Keratinocyte (primary cell): ENCODE measurements around the gene TICRR. TPM values are rescaled to one million over a fixed set of nuclear protein-coding genes. Genes with fewer than 3 reads are reported as not detected.

Source experiments
- DNase-seq: peaks from one replicate; pipeline ENCODE4 v3.0.0-alpha.2; 2011; ENCODE audit warnings: low read depth, missing footprints, low spot score
- FAIRE-seq: peaks from 2 replicates; lab custom pipeline; 2011; peaks lifted over from hg19 to GRCh38; lab: Jason Lieb, UNC
- H2AFZ ChIP-seq: 2 replicates; pipeline ENCODE4 v1.6.0; 2012; ENCODE audit warnings: low read length, control low read depth, inconsistent platforms; ENCODE audit not compliant: control insufficient read depth
- H3K27ac ChIP-seq: 2 replicates; pipeline ENCODE4 v1.5.1; 2011; ENCODE audit warnings: low read length; ENCODE audit not compliant: control insufficient read depth, insufficient read depth
- H3K27me3 ChIP-seq: 3 replicates; pipeline ENCODE4 v1.6.0; 2011; ENCODE audit warnings: low read length; ENCODE audit not compliant: control insufficient read depth, insufficient read depth; ENCODE audit errors: extremely low read depth
- H3K36me3 ChIP-seq, 2 experiments: 2 replicates in 1 of 2; 3 replicates in 1 of 2; pipeline ENCODE4 v1.5.1; 2011; ENCODE audit warnings: low read length in 2 of 2, mild to moderate bottlenecking in 1 of 2; ENCODE audit not compliant: control insufficient read depth in 2 of 2, insufficient read depth in 2 of 2; ENCODE audit errors: extremely low read depth in 1 of 2
- H3K4me1 ChIP-seq: 3 replicates; pipeline ENCODE4 v1.5.1; 2011; ENCODE audit warnings: low read length; ENCODE audit not compliant: control insufficient read depth, insufficient read depth; ENCODE audit errors: extremely low read depth
- H3K4me2 ChIP-seq: 3 replicates; pipeline ENCODE4 v1.6.0; 2011; ENCODE audit warnings: low read depth, low read length; ENCODE audit not compliant: control insufficient read depth, insufficient read depth; ENCODE audit errors: extremely low read depth
- H3K4me3 ChIP-seq, 3 experiments: fragments of 200-600 bp in 1 of 3; sonication (generic) in 1 of 3; 2 replicates in 2 of 3; 3 replicates in 1 of 3; pipeline ENCODE4 v1.5.1; 2011 to 2016; ENCODE audit warnings: low read length in 3 of 3, mild to moderate bottlenecking in 3 of 3, control low read depth in 2 of 3, inconsistent platforms in 1 of 3, low read depth in 1 of 3, mixed read lengths in 1 of 3, mixed run types in 1 of 3, moderate library complexity in 1 of 3; ENCODE audit not compliant: control insufficient read depth in 2 of 3, insufficient read depth in 2 of 3; ENCODE audit errors: extremely low read depth in 1 of 3
- H3K79me2 ChIP-seq: 2 replicates; pipeline ENCODE4 v1.6.0; 2012; ENCODE audit warnings: low read length; ENCODE audit not compliant: control insufficient read depth, insufficient read depth
- H3K9ac ChIP-seq: 3 replicates; pipeline ENCODE4 v1.6.0; 2011; ENCODE audit warnings: low read length; ENCODE audit not compliant: control insufficient read depth, insufficient read depth; ENCODE audit errors: extremely low read depth
- H3K9me1 ChIP-seq: 3 replicates; pipeline ENCODE4 v1.6.0; 2011; ENCODE audit warnings: low read length; ENCODE audit not compliant: control insufficient read depth, insufficient read depth; ENCODE audit errors: extremely low read depth
- H3K9me3 ChIP-seq: 2 replicates; pipeline ENCODE4 v1.5.1; 2012; ENCODE audit warnings: low read depth, low read length; ENCODE audit not compliant: control insufficient read depth
- H4K20me1 ChIP-seq: 3 replicates; pipeline ENCODE4 v1.6.0; 2011; ENCODE audit warnings: low read length; ENCODE audit not compliant: control insufficient read depth, insufficient read depth; ENCODE audit errors: extremely low read depth
- EZH2 ChIP-seq: IDR thresholded peaks from one replicate; pipeline ENCODE4 v1.6.1; 2012; ENCODE audit warnings: inconsistent platforms, mild to moderate bottlenecking, low read length, moderate library complexity
- dilution Hi-C: fragments of 300-500 bp; cut with MboI; formaldehyde crosslinking; loops from one replicate; pipeline ENCODE4 v1.7.0; 2020; ENCODE audit warnings: low sequenced_read_pairs; ENCODE audit not compliant: extremely low pct_ligation_motif_present
- polyA plus RNA-seq, 5 experiments: library from polyadenylated mRNA; depleted of rRNA in 3 of 5; stranded (reverse) in 3 of 5; stranded (forward) in 1 of 5; unstranded in 1 of 5; fragments of >200 nt; gene quantifications; 1 replicate in 1 of 5; 2 replicates in 3 of 5; 3 replicates in 1 of 5; pipeline versions ENCODE4 v1.2.1 to v1.2.3, GENCODE V29; 2011 to 2012; ENCODE audit warnings: missing spikeins in 2 of 5, low read depth in 1 of 5, low replicate concordance in 1 of 5
- TF ChIP-seq, protein P1 (sequence below), 3 experiments: IDR thresholded peaks in 1 of 3; conservative IDR thresholded peaks in 1 of 3; optimal IDR thresholded peaks in 1 of 3; 2 replicates in 2 of 3; 3 replicates in 1 of 3; pipeline versions ENCODE3 to v1.5.1; 2011; ENCODE audit warnings: low read length in 3 of 3, mild to moderate bottlenecking in 3 of 3, moderate library complexity in 2 of 3, control low read depth in 1 of 3, inconsistent platforms in 1 of 3; ENCODE audit not compliant: insufficient read depth in 2 of 3; ENCODE audit errors: extremely low read depth in 1 of 3

TICRR gene
- polyA plus RNA-seq, 1 donor (not counting 4 experiments of a cell fraction or from before 2014, with no cell fraction given) = 2.9 TPM

DNA sequence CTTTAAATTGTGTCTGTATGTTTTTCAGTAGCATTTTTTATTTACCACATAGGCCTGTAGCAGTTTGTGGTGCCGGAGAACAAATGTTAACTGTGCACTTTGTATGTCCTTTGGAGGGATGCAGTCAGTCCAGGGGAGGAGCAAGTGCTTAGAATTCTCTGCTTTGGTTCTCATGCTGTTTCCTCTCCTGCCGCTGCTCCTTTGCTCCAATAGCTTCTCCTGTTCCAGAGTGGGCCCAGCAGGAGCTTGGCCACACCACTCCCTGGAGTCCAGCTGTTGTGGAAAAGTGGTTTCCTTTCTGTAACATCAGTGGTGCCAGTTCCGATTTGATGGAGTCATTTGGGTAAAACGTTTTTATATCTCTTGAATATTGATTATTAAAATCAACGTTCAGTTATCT is 16.6 kb downstream of the TICRR start:
- Histone ChIP-seq H3K4me3 (no peak overlapping the region), H3K79me2 (peaks cover 16% of the 10 kb centered on the region), H3K9ac (no peak overlapping the region), H3K9me3 (no peaks in the 10 kb centered on the region), H2AFZ (no peak overlapping the region), H4K20me1 (no peaks in the 10 kb centered on the region), H3K4me2 (no peak overlapping the region), H3K27me3 (no peaks in the 10 kb centered on the region), H3K4me1 (peaks cover 16% of the 10 kb centered on the region), H3K27ac (no peak overlapping the region), H3K9me1 (no peaks in the 10 kb centered on the region), H3K36me3 (peaks cover 0 to 25% of the 10 kb centered on the region in 2 experiments)
- FAIRE-seq = no peak
- no peak for TF ChIP-seq EZH2
- TF ChIP-seq, protein P1, sequence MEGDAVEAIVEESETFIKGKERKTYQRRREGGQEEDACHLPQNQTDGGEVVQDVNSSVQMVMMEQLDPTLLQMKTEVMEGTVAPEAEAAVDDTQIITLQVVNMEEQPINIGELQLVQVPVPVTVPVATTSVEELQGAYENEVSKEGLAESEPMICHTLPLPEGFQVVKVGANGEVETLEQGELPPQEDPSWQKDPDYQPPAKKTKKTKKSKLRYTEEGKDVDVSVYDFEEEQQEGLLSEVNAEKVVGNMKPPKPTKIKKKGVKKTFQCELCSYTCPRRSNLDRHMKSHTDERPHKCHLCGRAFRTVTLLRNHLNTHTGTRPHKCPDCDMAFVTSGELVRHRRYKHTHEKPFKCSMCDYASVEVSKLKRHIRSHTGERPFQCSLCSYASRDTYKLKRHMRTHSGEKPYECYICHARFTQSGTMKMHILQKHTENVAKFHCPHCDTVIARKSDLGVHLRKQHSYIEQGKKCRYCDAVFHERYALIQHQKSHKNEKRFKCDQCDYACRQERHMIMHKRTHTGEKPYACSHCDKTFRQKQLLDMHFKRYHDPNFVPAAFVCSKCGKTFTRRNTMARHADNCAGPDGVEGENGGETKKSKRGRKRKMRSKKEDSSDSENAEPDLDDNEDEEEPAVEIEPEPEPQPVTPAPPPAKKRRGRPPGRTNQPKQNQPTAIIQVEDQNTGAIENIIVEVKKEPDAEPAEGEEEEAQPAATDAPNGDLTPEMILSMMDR (optimal IDR thresholded peaks at IDR 0.05 in 1 of 3, IDR thresholded peaks at IDR 0.05 in 1 of 3, conservative IDR thresholded peaks at IDR 0.05 in 1 of 3; ENCODE audit: extremely low read depth in 1 of 3, insufficient read depth in 2 of 3, low read length in 3 of 3) = no peak
- no peak for DNase-seq
- dilution Hi-C loops = no loop called here

DNA sequence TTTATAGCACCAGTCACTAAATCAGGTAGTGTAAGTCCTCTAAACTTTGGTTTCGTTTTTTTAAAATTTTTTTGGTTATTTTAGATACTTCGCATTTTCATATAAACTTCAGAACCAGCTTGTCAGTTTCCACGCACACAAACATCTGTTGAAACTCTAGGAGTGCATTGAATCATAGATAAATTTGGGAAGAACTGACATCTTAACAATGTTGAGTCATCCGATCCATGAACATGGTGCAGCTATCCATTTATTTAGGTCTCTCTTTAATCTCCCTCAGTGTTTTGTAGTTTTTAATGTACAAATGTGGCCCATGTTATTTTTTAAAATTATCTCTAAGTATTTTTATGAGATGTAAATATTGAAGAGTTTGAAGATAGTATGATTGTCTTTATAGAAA is 17.7 kb downstream of the TICRR start:
- Histone ChIP-seq H3K9ac (no peak overlapping the region), H3K27me3 (no peaks in the 10 kb centered on the region), H3K4me3 (no peak overlapping the region), H2AFZ (no peak overlapping the region), H3K4me2 (no peak overlapping the region), H4K20me1 (no peaks in the 10 kb centered on the region), H3K36me3 (peaks cover 0 to 23% of the 10 kb centered on the region in 2 experiments), H3K9me1 (no peaks in the 10 kb centered on the region), H3K9me3 (no peaks in the 10 kb centered on the region), H3K27ac (no peak overlapping the region), H3K4me1 (peaks cover 4% of the 10 kb centered on the region), H3K79me2 (peaks cover 14% of the 10 kb centered on the region)
- TF ChIP-seq, protein P1 (optimal IDR thresholded peaks at IDR 0.05 in 1 of 3, IDR thresholded peaks at IDR 0.05 in 1 of 3, conservative IDR thresholded peaks at IDR 0.05 in 1 of 3; ENCODE audit: extremely low read depth in 1 of 3, insufficient read depth in 2 of 3, low read length in 3 of 3) = no peak
- no peak for TF ChIP-seq EZH2
- dilution Hi-C loops = no loop called here
- DNase-seq = no peak
- no peak for FAIRE-seq
